ENCODE measurements around the gene GRIA3.

DNA sequence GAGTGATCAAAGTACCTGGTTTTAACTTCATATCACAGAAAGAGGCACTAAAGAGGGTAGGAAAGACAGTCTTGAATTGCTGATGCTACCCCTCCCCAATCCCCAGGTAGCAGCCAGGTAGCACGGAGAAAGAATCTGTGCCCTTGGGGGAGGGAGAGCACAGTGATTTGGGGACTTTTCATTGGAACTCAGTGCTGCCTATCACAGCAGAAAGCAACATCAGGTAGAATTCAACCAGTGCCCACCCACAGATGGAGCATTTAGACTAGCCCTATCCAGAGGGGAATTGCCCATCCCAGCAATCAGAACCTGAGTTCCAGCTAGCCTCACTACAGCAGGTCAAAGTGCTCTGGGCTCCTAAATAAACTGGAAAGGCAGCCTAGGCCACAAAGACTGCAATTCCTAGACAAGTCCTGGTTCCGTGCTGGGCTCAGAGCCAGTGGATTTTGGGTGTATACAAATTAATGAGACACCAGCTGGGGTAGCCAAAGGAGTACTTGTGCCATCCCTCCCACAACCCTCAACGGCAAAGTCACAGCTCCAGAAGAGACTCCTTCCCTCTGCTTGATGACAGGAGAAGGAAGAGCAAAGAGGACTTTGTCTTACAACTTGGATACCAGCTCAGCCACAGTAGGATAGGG is 320.7 kb downstream of the GRIA3 start:
- TF ChIP-seq, protein P1, sequence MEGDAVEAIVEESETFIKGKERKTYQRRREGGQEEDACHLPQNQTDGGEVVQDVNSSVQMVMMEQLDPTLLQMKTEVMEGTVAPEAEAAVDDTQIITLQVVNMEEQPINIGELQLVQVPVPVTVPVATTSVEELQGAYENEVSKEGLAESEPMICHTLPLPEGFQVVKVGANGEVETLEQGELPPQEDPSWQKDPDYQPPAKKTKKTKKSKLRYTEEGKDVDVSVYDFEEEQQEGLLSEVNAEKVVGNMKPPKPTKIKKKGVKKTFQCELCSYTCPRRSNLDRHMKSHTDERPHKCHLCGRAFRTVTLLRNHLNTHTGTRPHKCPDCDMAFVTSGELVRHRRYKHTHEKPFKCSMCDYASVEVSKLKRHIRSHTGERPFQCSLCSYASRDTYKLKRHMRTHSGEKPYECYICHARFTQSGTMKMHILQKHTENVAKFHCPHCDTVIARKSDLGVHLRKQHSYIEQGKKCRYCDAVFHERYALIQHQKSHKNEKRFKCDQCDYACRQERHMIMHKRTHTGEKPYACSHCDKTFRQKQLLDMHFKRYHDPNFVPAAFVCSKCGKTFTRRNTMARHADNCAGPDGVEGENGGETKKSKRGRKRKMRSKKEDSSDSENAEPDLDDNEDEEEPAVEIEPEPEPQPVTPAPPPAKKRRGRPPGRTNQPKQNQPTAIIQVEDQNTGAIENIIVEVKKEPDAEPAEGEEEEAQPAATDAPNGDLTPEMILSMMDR (IDR thresholded peaks at IDR 0.05) = no peak
- no peak for TF ChIP-seq ZFX (IDR thresholded peaks at IDR 0.05; ENCODE audit: borderline replicate concordance)
